HG02885 (cell line): ENCODE results near the gene PTCD3.

Source experiments
- ATAC-seq: cut with Tn5 transposase; IDR thresholded peaks from one replicate; pipeline ENCODE4 v1.9.1; 2021; ENCODE audit warnings: mild to moderate bottlenecking; ENCODE audit not compliant: unreplicated experiment, poor library complexity

Gene PTCD3

GRCh38 chr2:86105969-86106945 is at the start of gene PTCD3:
TSS of gene PTCD3 (plus strand) at chr2:86106235. CDS start at chr2:86106248, 13 bp downstream.
- peak; percentile 91 for ATAC-seq

- no peak for ATAC-seq
Measured at GRCh38 chr2:86056590-86057331, 49.3 kb upstream of the PTCD3 start.

DNA sequence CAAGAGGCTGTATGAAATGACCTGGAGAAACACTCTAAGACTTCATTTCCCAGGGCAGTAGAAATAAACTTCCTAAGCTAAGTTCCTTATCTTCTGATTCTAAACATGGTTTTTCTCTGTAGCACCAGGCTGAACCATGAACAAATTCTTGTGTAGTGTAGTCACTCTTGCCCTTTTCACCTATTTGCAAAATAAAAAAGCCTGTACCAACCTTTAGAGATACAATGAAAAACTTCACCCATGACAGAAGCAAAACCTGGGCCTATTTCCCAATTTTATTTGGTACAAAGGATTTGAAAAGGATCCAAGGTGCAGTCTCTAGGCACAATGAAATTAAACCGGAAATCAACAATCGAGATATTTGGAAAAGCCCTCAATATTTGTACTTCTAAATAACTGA is 44.0 kb upstream of the PTCD3 start:
- ATAC-seq, result no peak

DNA sequence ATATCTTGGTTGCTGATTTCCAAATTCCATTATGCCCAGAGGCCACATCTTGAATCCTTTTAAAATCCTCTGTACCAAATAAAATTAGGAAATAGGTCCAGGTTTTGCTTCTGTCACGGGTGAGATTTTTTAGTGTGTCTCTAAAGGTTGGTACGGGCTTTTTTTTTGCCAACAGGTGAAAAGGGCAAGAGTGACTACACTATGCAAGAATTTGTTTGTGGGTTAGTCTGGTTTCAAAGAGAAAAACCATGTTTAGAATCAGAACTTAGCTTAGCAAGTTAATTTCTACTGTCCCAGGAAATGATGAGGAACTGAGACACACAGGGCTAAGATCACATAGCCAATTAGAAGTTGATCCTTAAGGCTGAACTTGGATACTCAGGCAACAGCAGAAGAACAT is 42.0 kb upstream of the PTCD3 start:
- ATAC-seq, result no peak

DNA sequence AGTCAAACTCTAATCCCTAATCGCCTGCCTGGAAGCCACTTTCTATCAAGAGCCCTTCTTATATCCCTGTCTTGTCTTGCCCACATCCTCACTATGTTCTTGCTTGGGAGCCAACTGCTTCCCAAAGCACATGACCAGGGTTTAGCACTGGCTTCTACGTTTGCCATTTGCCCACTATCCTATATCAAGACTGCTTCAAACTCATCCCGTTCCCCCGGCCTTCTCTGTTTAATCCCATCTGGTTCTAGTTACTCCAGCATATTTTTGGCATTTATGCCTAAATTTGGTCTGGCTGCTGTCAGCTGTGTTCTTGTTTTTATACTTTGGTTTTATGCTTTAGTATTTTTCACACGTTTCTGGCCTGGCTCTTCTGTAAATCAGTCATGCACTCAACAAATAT is 40.5 kb upstream of the PTCD3 start:
- ATAC-seq, result no peak

DNA sequence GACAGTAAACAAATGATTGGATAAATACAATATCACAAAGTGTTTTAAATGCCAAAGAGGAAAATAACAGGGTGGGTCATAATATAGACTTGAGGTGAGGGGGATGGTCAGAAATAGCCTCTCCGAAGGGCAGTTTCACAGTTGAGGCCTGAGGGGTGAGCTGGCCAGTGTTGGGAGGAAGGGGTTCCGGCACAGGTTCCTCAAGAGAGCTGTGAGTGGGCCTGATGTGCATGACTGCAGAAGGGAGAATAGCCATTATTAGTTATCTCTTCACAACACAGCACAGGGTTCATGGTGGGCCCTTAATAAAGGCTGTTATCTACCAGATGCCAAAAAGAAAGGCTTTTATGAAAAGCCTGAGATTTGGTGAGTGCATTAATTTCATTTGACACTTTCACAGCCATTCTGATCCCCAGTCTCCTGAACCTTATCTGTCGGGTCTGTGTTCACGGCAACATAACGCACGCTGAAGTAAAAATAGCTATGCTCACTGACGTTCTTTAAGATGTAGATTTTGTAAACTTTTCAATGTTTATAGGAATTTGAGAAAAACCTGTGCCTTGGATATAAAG is 39.9 kb upstream of the PTCD3 start:
- ATAC-seq, result no peak

DNA sequence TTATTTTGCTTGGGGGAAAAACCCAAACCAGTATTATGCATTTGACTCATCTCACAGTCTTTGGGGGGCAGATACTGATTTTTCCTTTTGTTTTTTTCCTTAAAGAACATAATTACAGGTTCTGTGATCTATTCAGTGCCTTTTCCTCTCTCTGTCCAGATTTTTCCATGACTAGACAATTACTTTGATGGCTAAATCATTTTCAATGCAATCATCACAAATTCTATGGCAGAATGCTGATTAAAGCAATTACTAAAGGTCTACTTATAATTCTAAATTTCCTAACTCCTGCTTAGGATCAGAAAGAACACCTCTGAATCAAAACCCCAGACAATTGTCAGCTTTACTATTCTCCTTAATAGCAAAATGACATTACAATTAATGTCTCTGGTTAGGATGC is 39.1 kb upstream of the PTCD3 start:
- ATAC-seq, result no peak

DNA sequence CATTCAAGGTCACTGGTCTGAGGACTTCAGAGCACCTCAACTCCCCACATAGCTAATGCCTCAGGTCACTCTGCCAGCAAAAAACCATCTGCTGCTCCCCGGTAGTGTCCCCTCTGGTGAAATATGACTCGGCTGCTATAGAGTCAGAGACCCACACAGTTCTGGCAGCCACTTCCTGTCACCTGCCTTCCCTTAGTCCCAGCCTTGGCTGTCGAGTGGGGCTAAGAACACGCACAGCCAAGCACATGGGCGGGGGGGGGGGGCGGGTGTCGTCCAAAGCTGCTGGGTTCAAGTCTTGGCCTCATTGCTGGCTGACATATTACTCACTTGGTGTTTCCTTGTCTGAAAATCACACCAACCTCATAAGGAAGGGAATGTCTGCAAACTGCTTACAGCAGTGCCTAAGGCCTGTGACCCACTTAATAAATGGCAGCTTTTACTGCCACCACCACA is 37.9 kb upstream of the PTCD3 start:
- peak; percentile 77 for ATAC-seq

DNA sequence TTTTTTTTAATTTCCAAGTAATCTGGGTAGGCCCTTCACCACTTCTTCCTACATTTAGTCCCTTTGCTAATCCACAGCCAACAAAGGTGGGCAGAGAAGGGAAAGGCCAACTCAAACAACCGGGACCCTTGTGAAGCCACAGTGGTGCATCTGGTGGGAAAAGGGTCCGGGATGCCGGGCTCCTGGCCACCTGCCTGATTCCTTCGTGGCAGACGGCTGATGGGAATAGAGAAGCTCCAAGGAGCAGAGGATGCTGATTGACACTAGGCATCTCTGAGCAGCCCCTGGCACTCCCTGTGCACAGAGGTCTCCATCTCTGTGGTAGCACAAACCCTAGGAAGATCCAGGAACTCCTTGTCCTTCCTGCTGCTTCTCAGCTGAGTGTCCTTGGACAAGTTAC is 37.4 kb upstream of the PTCD3 start:
- ATAC-seq, result no peak

GRCh38 chr2:86069091-86069685 is 36.8 kb upstream of the PTCD3 start:
- ATAC-seq, result no peak

- ATAC-seq, result no peak
Measured at GRCh38 chr2:86069783-86070339, 36.2 kb upstream of the PTCD3 start.

DNA sequence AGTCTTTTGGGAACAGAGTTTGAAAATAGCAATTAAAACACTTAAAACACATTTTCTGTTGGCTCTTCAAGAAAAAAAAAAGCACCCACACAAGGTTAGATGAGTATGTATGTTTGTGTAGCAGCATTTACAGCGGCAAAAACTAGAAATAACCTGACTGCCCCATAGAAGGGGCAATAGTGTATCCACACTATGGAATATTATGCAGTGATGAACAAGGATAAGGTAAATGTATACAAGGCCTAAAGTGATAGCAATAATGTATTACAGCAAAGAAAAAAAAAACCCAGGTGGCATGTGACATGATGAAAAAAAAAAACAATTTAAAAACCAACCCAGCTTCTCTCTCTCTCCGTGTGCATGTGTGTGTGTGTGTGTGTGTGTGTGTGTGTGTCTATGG is 35.2 kb upstream of the PTCD3 start:
- no peak for ATAC-seq

DNA sequence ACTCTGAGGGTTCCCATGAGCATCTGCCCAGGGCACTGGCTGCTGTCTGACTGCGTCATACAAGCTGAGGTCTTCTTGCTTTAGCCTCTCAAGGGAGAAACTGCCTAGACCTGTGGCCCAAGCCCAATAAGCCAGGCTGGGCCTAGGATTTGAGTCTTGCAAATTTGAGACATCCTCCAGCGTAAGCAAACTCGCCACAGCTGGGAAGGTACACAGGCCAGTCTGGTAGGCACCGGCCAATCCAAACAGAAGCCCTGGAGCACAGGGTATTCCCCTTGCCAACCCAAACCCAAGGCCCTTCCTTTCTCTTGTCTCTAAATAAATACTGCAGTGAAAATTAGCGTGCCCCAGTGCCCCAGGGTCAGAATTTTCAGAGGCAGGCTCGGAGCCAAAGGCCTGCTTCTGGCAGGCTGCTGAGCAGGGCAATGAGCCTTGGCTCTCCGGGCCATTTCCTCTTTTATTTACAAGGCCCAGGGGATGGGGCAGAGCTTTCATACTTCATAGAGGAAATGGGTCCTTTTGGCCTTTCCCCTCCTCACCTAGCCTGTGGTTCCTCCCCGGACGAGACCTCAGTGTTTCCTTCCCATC is 33.7 kb upstream of the PTCD3 start:
- peak; percentile 62 for ATAC-seq

GRCh38 chr2:86073225-86073624 is 32.8 kb upstream of the PTCD3 start:
- ATAC-seq, result no peak

- ATAC-seq, result no peak
Measured at GRCh38 chr2:86074256-86074655, 31.8 kb upstream of the PTCD3 start.

DNA sequence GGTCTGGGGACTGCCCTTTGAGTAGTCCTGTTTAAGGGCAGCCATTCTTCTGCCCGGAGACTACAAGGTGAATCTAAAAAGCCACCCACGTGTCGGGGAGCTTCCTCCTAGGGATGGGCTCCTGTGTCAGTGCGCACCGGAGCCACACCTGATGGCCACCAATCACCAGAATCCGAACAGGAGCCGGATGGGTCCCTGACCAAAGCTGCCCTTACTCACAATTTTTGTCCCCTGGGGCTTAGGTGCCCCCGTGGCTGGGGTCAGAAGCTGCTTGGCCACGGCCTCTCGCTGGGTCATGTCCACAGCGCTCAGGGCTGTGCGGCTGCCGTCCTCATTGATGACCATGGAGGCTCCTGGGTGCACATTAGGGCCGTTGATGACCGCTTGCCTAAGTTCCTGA is 31.2 kb upstream of the PTCD3 start:
- ATAC-seq, result no peak

DNA sequence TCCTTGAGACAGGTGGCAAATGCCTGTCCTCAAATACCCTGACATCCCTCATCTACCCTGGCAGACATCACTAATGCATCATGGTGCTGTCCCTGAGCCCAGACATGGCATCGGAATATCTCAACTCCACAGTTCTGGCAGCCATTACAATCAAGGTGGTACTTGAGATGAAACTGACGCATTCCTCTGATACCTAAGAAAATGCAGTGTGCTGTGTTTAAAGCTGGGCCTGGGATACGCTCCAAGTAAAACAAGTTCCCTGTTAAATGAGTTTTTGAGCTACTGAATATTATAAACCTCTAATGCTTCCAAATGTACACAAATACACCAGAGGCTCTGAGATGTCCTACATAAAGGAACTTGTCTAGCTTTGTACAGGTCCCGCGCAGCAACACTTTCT is 30.1 kb upstream of the PTCD3 start:
- ATAC-seq, result no peak

GRCh38 chr2:86078774-86079545 is 27.1 kb upstream of the PTCD3 start:
- ATAC-seq, result no peak
